ENCODE measurements around the gene SRRT.

Gene SRRT

GRCh38 chr7:100882785-100883526, 8.1 kb downstream of the SRRT start:
- no peak for DNase-seq

GRCh38 chr7:100884736-100885439, 10.0 kb downstream of the SRRT start:
- no peak for DNase-seq

GRCh38 chr7:100885440-100886141, 10.7 kb downstream of the SRRT start:
- no peak for DNase-seq

GRCh38 chr7:100886142-100886935, 11.4 kb downstream of the SRRT start:
- DNase-seq: no peak

GRCh38 chr7:100886936-100887515, 12.1 kb downstream of the SRRT start:
- no peak for DNase-seq

GRCh38 chr7:100887516-100888290, 12.8 kb downstream of the SRRT start:
- DNase-seq: peak; percentile 45

- no peak for DNase-seq
Measured at GRCh38 chr7:100888291-100888987, 13.5 kb downstream of the SRRT start.

- no peak for DNase-seq
Measured at GRCh38 chr7:100888988-100889750, 14.3 kb downstream of the SRRT start, which contains the start of gene UFSP1. TSS of gene UFSP1 (minus strand) at chr7:100889715. CDS start at chr7:100889271, 444 bp downstream.

- no peak for DNase-seq
Measured at GRCh38 chr7:100890653-100891567, 16.0 kb downstream of the SRRT start.

- DNase-seq: no peak
Measured at GRCh38 chr7:100891568-100892247, 16.8 kb downstream of the SRRT start.

- no peak for DNase-seq
Measured at GRCh38 chr7:100892364-100893317, 17.7 kb downstream of the SRRT start.

- DNase-seq: no peak
Measured at GRCh38 chr7:100893318-100893895, 18.5 kb downstream of the SRRT start.

GRCh38 chr7:100893910-100894721, 19.2 kb downstream of the SRRT start:
- DNase-seq: no peak

- peak; percentile 62 for DNase-seq
Measured at GRCh38 chr7:100894860-100895700, 20.2 kb downstream of the SRRT start.

- DNase-seq: no peak
Measured at GRCh38 chr7:100895701-100895955, 20.7 kb downstream of the SRRT start, which contains the start of gene ACHE. TSS of gene ACHE (minus strand) at chr7:100895888. CDS start at chr7:100894232, 1,656 bp downstream.

All from stimulated activated CD4-positive, alpha-beta T cell treated with anti-CD3 and anti-CD28 coated beads, Interleukin-12 subunit alpha, Interleukin-12 subunit beta, amount 100 ng/mL, for 4 hours (primary cell).